ACC112 (cell line): ENCODE data around the gene MSANTD1.

Source experiments
- H2AFZ ChIP-seq: fragments of 200-600 bp; sonication (generic); one replicate; pipeline ENCODE4 v1.6.0; 2017; ENCODE audit warnings: antibody characterized with exemption, low read length; ENCODE audit not compliant: unreplicated experiment
- H3K27ac ChIP-seq: fragments of 200-600 bp; sonication (generic); 2 replicates; pipeline ENCODE4 v1.5.1; 2014; ENCODE audit warnings: low read depth, mild to moderate bottlenecking, antibody characterized with exemption, low read length, moderate library complexity
- H3K27me3 ChIP-seq: fragments of 200-600 bp; sonication (generic); 2 replicates; pipeline ENCODE4 v1.6.1; 2014; ENCODE audit warnings: mild to moderate bottlenecking, antibody characterized with exemption, low read length, moderate library complexity, mixed read lengths; ENCODE audit not compliant: insufficient read depth
- H3K36me3 ChIP-seq: fragments of 200-600 bp; sonication (generic); 2 replicates; pipeline ENCODE4 v1.6.1; 2016; ENCODE audit warnings: mild to moderate bottlenecking, antibody characterized with exemption, low read length, moderate library complexity, mixed read lengths; ENCODE audit not compliant: insufficient read depth
- H3K4me1 ChIP-seq: fragments of 200-600 bp; sonication (generic); one replicate; pipeline ENCODE4 v1.6.1; 2016; ENCODE audit warnings: low read length, mixed read lengths; ENCODE audit not compliant: insufficient read depth, unreplicated experiment, control insufficient read depth
- H3K4me3 ChIP-seq: fragments of 200-600 bp; sonication (generic); 2 replicates; pipeline ENCODE4 v1.5.1; 2014; ENCODE audit warnings: mild to moderate bottlenecking, low read depth, low read length
- H3K79me2 ChIP-seq: fragments of 200-600 bp; sonication (generic); one replicate; pipeline ENCODE4 v1.6.0; 2016; ENCODE audit warnings: low read length; ENCODE audit not compliant: control insufficient read depth, unreplicated experiment, insufficient read depth

MSANTD1 gene

GRCh38 chr4:3284734-3285557 is 36.0 kb downstream of the MSANTD1 start:
- H3K27me3 ChIP-seq: peaks cover 47% of the 10 kb centered on the region
- H3K4me1 ChIP-seq: no peaks in the 10 kb centered on the region
- H3K79me2 ChIP-seq: no peaks in the 10 kb centered on the region
- H3K4me3 ChIP-seq: no peak overlapping the region
- no peak overlapping the region for H2AFZ ChIP-seq
- H3K36me3 ChIP-seq: no peaks in the 10 kb centered on the region
- H3K27ac ChIP-seq: no peak overlapping the region

- Histone ChIP-seq H3K27me3 (peaks cover 41% of the 10 kb centered on the region), H3K79me2 (no peaks in the 10 kb centered on the region), H3K4me1 (no peaks in the 10 kb centered on the region), H3K27ac (no peak overlapping the region), H3K4me3 (no peak overlapping the region), H2AFZ (no peak overlapping the region), H3K36me3 (no peaks in the 10 kb centered on the region)
Observed at GRCh38 chr4:3285558-3286334, 36.8 kb downstream of the MSANTD1 start.

GRCh38 chr4:3286335-3287175 is 37.6 kb downstream of the MSANTD1 start:
- no peaks in the 10 kb centered on the region for H3K36me3 ChIP-seq

GRCh38 chr4:3287271-3287971 is 38.5 kb downstream of the MSANTD1 start:
- Histone ChIP-seq H3K79me2 (no peaks in the 10 kb centered on the region), H3K36me3 (no peaks in the 10 kb centered on the region), H3K4me1 (no peaks in the 10 kb centered on the region), H3K4me3 (no peak overlapping the region), H3K27me3 (peaks cover 32% of the 10 kb centered on the region), H3K27ac (no peak overlapping the region), H2AFZ (no peak overlapping the region)

More at GRCh38 chr4:3286335-3287175, 37.6 kb downstream of the MSANTD1 start:
- Histone ChIP-seq H3K4me3 (no peak overlapping the region), H2AFZ (no peak overlapping the region), H3K27ac (no peak overlapping the region), H3K79me2 (no peaks in the 10 kb centered on the region), H3K27me3 (peaks cover 37% of the 10 kb centered on the region), H3K4me1 (no peaks in the 10 kb centered on the region)

- Histone ChIP-seq H3K36me3 (no peaks in the 10 kb centered on the region), H3K4me3 (no peak overlapping the region), H3K27me3 (peaks cover 32% of the 10 kb centered on the region), H3K79me2 (no peaks in the 10 kb centered on the region), H3K27ac (no peak overlapping the region), H2AFZ (no peak overlapping the region), H3K4me1 (no peaks in the 10 kb centered on the region)
Observed at GRCh38 chr4:3287972-3288570, 39.1 kb downstream of the MSANTD1 start.

GRCh38 chr4:3288571-3289094 is 39.7 kb downstream of the MSANTD1 start:
- Histone ChIP-seq H3K79me2 (no peaks in the 10 kb centered on the region), H3K27me3 (peaks cover 32% of the 10 kb centered on the region), H3K4me3 (no peak overlapping the region), H3K36me3 (no peaks in the 10 kb centered on the region), H2AFZ (no peak overlapping the region), H3K4me1 (peaks cover 2% of the 10 kb centered on the region), H3K27ac (no peak overlapping the region)

- Histone ChIP-seq H2AFZ (no peak overlapping the region), H3K4me3 (no peak overlapping the region), H3K4me1 (peaks cover 7% of the 10 kb centered on the region), H3K36me3 (no peaks in the 10 kb centered on the region), H3K27ac (no peak overlapping the region), H3K79me2 (no peaks in the 10 kb centered on the region), H3K27me3 (peaks cover 29% of the 10 kb centered on the region)
Observed at GRCh38 chr4:3290476-3290875, 41.5 kb downstream of the MSANTD1 start.

GRCh38 chr4:3290889-3291321 is 41.9 kb downstream of the MSANTD1 start:
- no peak overlapping the region for H3K27ac ChIP-seq
- no peaks in the 10 kb centered on the region for H3K36me3 ChIP-seq
- H3K4me3 ChIP-seq: no peak overlapping the region
- peaks cover 7% of the 10 kb centered on the region for H3K4me1 ChIP-seq
- H3K27me3 ChIP-seq: peaks cover 25% of the 10 kb centered on the region
- no peaks in the 10 kb centered on the region for H3K79me2 ChIP-seq
- H2AFZ ChIP-seq: no peak overlapping the region

GRCh38 chr4:3291411-3291968 is 42.5 kb downstream of the MSANTD1 start:
- Histone ChIP-seq H3K27me3 (peaks cover 20% of the 10 kb centered on the region), H3K79me2 (no peaks in the 10 kb centered on the region), H3K27ac (no peak overlapping the region), H2AFZ (peak overlapping the region; percentile 26), H3K4me3 (peak overlapping the region; percentile 93), H3K4me1 (peaks cover 7% of the 10 kb centered on the region), H3K36me3 (no peaks in the 10 kb centered on the region)
